ENCODE measurements around the gene CEND1. TPM values are rescaled to one million over a fixed set of nuclear protein-coding genes. Genes with fewer than 3 reads are reported as not detected.

The CEND1 gene
- total RNA-seq: 0.53 and 1.4 TPM in 2 replicates

GRCh38 chr11:789943-790342, at the start of gene CEND1:
Gene CEND1, minus strand, starts transcription at chr11:790090. Its CDS starts 1,514 bp downstream, at chr11:788576.

GRCh38 chr11:832529-833113, 42.7 kb upstream of the CEND1 start, which contains the start of gene CD151:
Gene CD151, plus strand, starts transcription at chr11:832952. Its CDS starts 3,118 bp downstream, at chr11:836070.

GRCh38 chr11:827897-828192, 38.0 kb upstream of the CEND1 start, which contains the start of gene CRACR2B:
Gene CRACR2B, plus strand, starts transcription at chr11:827919. Its CDS starts 689 bp downstream, at chr11:828608.

GRCh38 chr11:818396-819128, 28.7 kb upstream of the CEND1 start, which contains the start of gene PNPLA2:
Gene PNPLA2, plus strand, starts transcription at chr11:818914. Its CDS starts 805 bp downstream, at chr11:819719.

GRCh38 chr11:809287-810039, 19.6 kb upstream of the CEND1 start, which contains the start of gene RPLP2:
Gene RPLP2, plus strand, starts transcription at chr11:809967. Its CDS starts 268 bp downstream, at chr11:810235.

GRCh38 chr11:798093-798713, 8.3 kb upstream of the CEND1 start, which contains the start of gene SLC25A22:
Gene SLC25A22, minus strand, starts transcription at chr11:798281. Its CDS starts 3,275 bp downstream, at chr11:795006.

GRCh38 chr11:777288-778255, 12.3 kb downstream of the CEND1 start, which contains the start of gene GATD1:
Gene GATD1, minus strand, starts transcription at chr11:777487. Its CDS starts 25 bp downstream, at chr11:777462.

GRCh38 chr11:747158-748006, 42.5 kb downstream of the CEND1 start, which contains the start of gene TALDO1:
Gene TALDO1, plus strand, starts transcription at chr11:747464. Its CDS starts 18 bp downstream, at chr11:747482.

Small RNAs within 50 kb of the gene (small RNA-seq; reads per million reads assigned to genes)
- gene SNORA52: not detected

Other genes with a start within 250 kb of the CEND1 start
- gene LMNTD2, start 229.4 kb downstream of the CEND1 start, total RNA-seq: 0.53 and 0.57 TPM in 2 replicates
- gene RASSF7, start 229.1 kb downstream of the CEND1 start, total RNA-seq: 8.4 and 10.7 TPM in 2 replicates
- gene PHRF1, start 213.6 kb downstream of the CEND1 start, total RNA-seq: 34.2 and 37.8 TPM in 2 replicates
- gene IRF7, start 174.1 kb downstream of the CEND1 start, total RNA-seq: 7.1 and 9.7 TPM in 2 replicates
- gene CDHR5, start 165.1 kb downstream of the CEND1 start, total RNA-seq: not detected in 2 replicates
- gene SCT, start 162.9 kb downstream of the CEND1 start, total RNA-seq: not detected in 2 replicates
- not detected in 2 replicates for gene DRD4, start 152.8 kb downstream of the CEND1 start, total RNA-seq
- gene DEAF1, start 94.9 kb downstream of the CEND1 start, total RNA-seq: 41.0 and 42.6 TPM in 2 replicates
- gene TMEM80, start 94.3 kb downstream of the CEND1 start, total RNA-seq: 10.8 and 13.1 TPM in 2 replicates
- 2.7 and 2.9 TPM in 2 replicates for gene EPS8L2, start 83.9 kb downstream of the CEND1 start, total RNA-seq
- gene TALDO1, start 42.6 kb downstream of the CEND1 start, total RNA-seq: 243 and 266 TPM in 2 replicates
- 38.7 and 52.0 TPM in 2 replicates for gene GATD1, start 12.6 kb downstream of the CEND1 start, total RNA-seq
- 11.6 and 13.6 TPM in 2 replicates for gene SLC25A22, start 8.2 kb upstream of the CEND1 start, total RNA-seq
- gene PIDD1, start 15.1 kb upstream of the CEND1 start, total RNA-seq: 11.1 and 11.3 TPM in 2 replicates
- 212 and 248 TPM in 2 replicates for gene RPLP2, start 19.9 kb upstream of the CEND1 start, total RNA-seq
- gene PNPLA2, start 28.8 kb upstream of the CEND1 start, total RNA-seq: 27.0 and 34.1 TPM in 2 replicates
- 4.1 and 5.6 TPM in 2 replicates for gene CRACR2B, start 37.8 kb upstream of the CEND1 start, total RNA-seq
- gene CD151, start 42.9 kb upstream of the CEND1 start, total RNA-seq: 285 and 314 TPM in 2 replicates
- 99.7 and 114 TPM in 2 replicates for gene POLR2L, start 52.4 kb upstream of the CEND1 start, total RNA-seq
- gene TSPAN4, start 52.8 kb upstream of the CEND1 start, total RNA-seq: 84.0 and 93.8 TPM in 2 replicates
- gene CHID1, start 120.7 kb upstream of the CEND1 start, total RNA-seq: 38.3 and 45.3 TPM in 2 replicates
- gene AP2A2, start 135.8 kb upstream of the CEND1 start, total RNA-seq: 81.3 and 86.6 TPM in 2 replicates
- not detected in 2 replicates for gene MUC6, start 246.6 kb upstream of the CEND1 start, total RNA-seq